Mononuclear cell (primary cell): ENCODE measurements around the gene GPRC5A. TPM values are rescaled to one million over a fixed set of nuclear protein-coding genes. Genes with fewer than 3 reads are reported as not detected.

Experiments
- H3K27me3 ChIP-seq: 2 replicates; pipeline ENCODE4 v1.6.0; 2011; ENCODE audit warnings: low read length, control low read depth; ENCODE audit not compliant: insufficient read depth
- H3K4me1 ChIP-seq: 2 replicates; pipeline ENCODE4 v1.5.1; 2011; ENCODE audit warnings: mild to moderate bottlenecking, low read length, control low read depth; ENCODE audit not compliant: insufficient read depth
- H3K4me3 ChIP-seq: 2 replicates; pipeline ENCODE4 v1.5.1; 2011; ENCODE audit warnings: mild to moderate bottlenecking, low read length, moderate library complexity
- H3K9me3 ChIP-seq: 2 replicates; pipeline ENCODE4 v1.5.1; 2011; ENCODE audit warnings: low read depth, mild to moderate bottlenecking, control low read depth, low read length
- total RNA-seq: library from RNA; depleted of rRNA; stranded (reverse); fragments of >200 nt; gene quantifications from one replicate; pipeline ENCODE4 v1.2.3, GENCODE V29; 2012

The GPRC5A gene
- total RNA-seq, 1 donor = 1.6 TPM

GRCh38 chr12:12916135-12916944 lies 25.0 kb downstream of the GPRC5A start:
- Histone ChIP-seq H3K4me1 (peaks cover 5% of the 10 kb centered on the region), H3K4me3 (no peak overlapping the region), H3K27me3 (no peaks in the 10 kb centered on the region), H3K9me3 (no peaks in the 10 kb centered on the region)

- Histone ChIP-seq H3K9me3 (no peaks in the 10 kb centered on the region), H3K27me3 (no peaks in the 10 kb centered on the region)
These were observed 26.2 kb downstream of the GPRC5A start for GRCh38 chr12:12917517-12917916.

GRCh38 chr12:12918781-12919389 lies 27.5 kb downstream of the GPRC5A start:
- Histone ChIP-seq H3K4me3 (no peak overlapping the region), H3K27me3 (no peaks in the 10 kb centered on the region), H3K9me3 (no peaks in the 10 kb centered on the region)

More at GRCh38 chr12:12917517-12917916, 26.2 kb downstream of the GPRC5A start:
- H3K4me1 ChIP-seq = peaks cover 5% of the 10 kb centered on the region
- no peak overlapping the region for H3K4me3 ChIP-seq

GRCh38 chr12:12919666-12920435 lies 28.5 kb downstream of the GPRC5A start:
- H3K27me3 ChIP-seq = no peaks in the 10 kb centered on the region
- H3K4me3 ChIP-seq = no peak overlapping the region
- no peaks in the 10 kb centered on the region for H3K9me3 ChIP-seq
- H3K4me1 ChIP-seq = peaks cover 5% of the 10 kb centered on the region

More at GRCh38 chr12:12918781-12919389, 27.5 kb downstream of the GPRC5A start:
- H3K4me1 ChIP-seq = peaks cover 5% of the 10 kb centered on the region

- no peaks in the 10 kb centered on the region for H3K27me3 ChIP-seq
- H3K4me3 ChIP-seq = no peak overlapping the region
- no peaks in the 10 kb centered on the region for H3K4me1 ChIP-seq
- H3K9me3 ChIP-seq = no peaks in the 10 kb centered on the region
These were observed 30.8 kb downstream of the GPRC5A start for GRCh38 chr12:12922191-12922616.

- H3K4me1 ChIP-seq = no peaks in the 10 kb centered on the region
- no peak overlapping the region for H3K4me3 ChIP-seq
- no peaks in the 10 kb centered on the region for H3K9me3 ChIP-seq
- no peaks in the 10 kb centered on the region for H3K27me3 ChIP-seq
These were observed 31.6 kb downstream of the GPRC5A start for GRCh38 chr12:12922978-12923377.

GRCh38 chr12:12924169-12924568 lies 32.8 kb downstream of the GPRC5A start:
- Histone ChIP-seq H3K4me3 (no peak overlapping the region), H3K4me1 (no peaks in the 10 kb centered on the region), H3K27me3 (no peaks in the 10 kb centered on the region), H3K9me3 (no peaks in the 10 kb centered on the region)

- Histone ChIP-seq H3K9me3 (no peaks in the 10 kb centered on the region), H3K27me3 (no peaks in the 10 kb centered on the region), H3K4me3 (no peak overlapping the region), H3K4me1 (no peaks in the 10 kb centered on the region)
These were observed 34.0 kb downstream of the GPRC5A start for GRCh38 chr12:12925388-12925787.

GRCh38 chr12:12926571-12927071 lies 35.3 kb downstream of the GPRC5A start:
- Histone ChIP-seq H3K9me3 (no peaks in the 10 kb centered on the region), H3K27me3 (no peaks in the 10 kb centered on the region), H3K4me3 (no peak overlapping the region), H3K4me1 (no peaks in the 10 kb centered on the region)

GRCh38 chr12:12927211-12928079 lies 36.1 kb downstream of the GPRC5A start:
- Histone ChIP-seq H3K27me3 (no peaks in the 10 kb centered on the region), H3K9me3 (no peaks in the 10 kb centered on the region), H3K4me1 (no peaks in the 10 kb centered on the region), H3K4me3 (no peak overlapping the region)

GRCh38 chr12:12929696-12930095 lies 38.3 kb downstream of the GPRC5A start:
- no peak overlapping the region for H3K4me3 ChIP-seq
- H3K27me3 ChIP-seq = no peaks in the 10 kb centered on the region
- no peaks in the 10 kb centered on the region for H3K9me3 ChIP-seq
- H3K4me1 ChIP-seq = no peaks in the 10 kb centered on the region

GRCh38 chr12:12930633-12931219 lies 39.4 kb downstream of the GPRC5A start:
- H3K27me3 ChIP-seq = no peaks in the 10 kb centered on the region
- no peak overlapping the region for H3K4me3 ChIP-seq
- H3K4me1 ChIP-seq = no peaks in the 10 kb centered on the region
- no peaks in the 10 kb centered on the region for H3K9me3 ChIP-seq

GRCh38 chr12:12933742-12934141 lies 42.4 kb downstream of the GPRC5A start:
- Histone ChIP-seq H3K4me1 (no peaks in the 10 kb centered on the region), H3K27me3 (no peaks in the 10 kb centered on the region), H3K9me3 (no peaks in the 10 kb centered on the region), H3K4me3 (no peak overlapping the region)

GRCh38 chr12:12934556-12934955 lies 43.2 kb downstream of the GPRC5A start:
- Histone ChIP-seq H3K9me3 (no peaks in the 10 kb centered on the region), H3K4me1 (no peaks in the 10 kb centered on the region), H3K27me3 (no peaks in the 10 kb centered on the region), H3K4me3 (no peak overlapping the region)
